CD1c-positive myeloid dendritic cell (primary cell): Measurements from ENCODE around the gene GCN1.
A peak's percentile ranks its signal among the peaks of the same experiment; 100 is the strongest.

Experiments used
- DNase-seq: peaks from one replicate; pipeline ENCODE4 v3.0.0-alpha.2; 2016; ENCODE audit errors: extremely low spot score

Gene GCN1

GRCh38 chr12:120093592-120094355 is 100.7 kb downstream of the GCN1 start:
- no peak for DNase-seq

- no peak for DNase-seq
Observed at GRCh38 chr12:120093336-120093591, 101.3 kb downstream of the GCN1 start.

GRCh38 chr12:120092551-120093335 is 101.8 kb downstream of the GCN1 start:
- DNase-seq = no peak

GRCh38 chr12:120091371-120092090 is 103.0 kb downstream of the GCN1 start:
- DNase-seq = no peak

- no peak for DNase-seq
Observed at GRCh38 chr12:120090626-120091295, 103.8 kb downstream of the GCN1 start.

GRCh38 chr12:120090206-120090605 is 104.3 kb downstream of the GCN1 start:
- DNase-seq = no peak

- no peak for DNase-seq
Observed at GRCh38 chr12:120089796-120090195, 104.7 kb downstream of the GCN1 start.

GRCh38 chr12:120089105-120089504 is 105.4 kb downstream of the GCN1 start:
- DNase-seq = peak; percentile 24

- peak; percentile 100 for DNase-seq
Observed at GRCh38 chr12:120086801-120087621, 107.5 kb downstream of the GCN1 start.

GRCh38 chr12:120085920-120086645 is 108.4 kb downstream of the GCN1 start:
- no peak for DNase-seq

GRCh38 chr12:120081641-120082040 is 112.9 kb downstream of the GCN1 start:
- no peak for DNase-seq

GRCh38 chr12:120079411-120080400 is 114.8 kb downstream of the GCN1 start:
- DNase-seq = no peak

GRCh38 chr12:120078868-120079267 is 115.6 kb downstream of the GCN1 start:
- no peak for DNase-seq

GRCh38 chr12:120077260-120077659 is 117.3 kb downstream of the GCN1 start:
- no peak for DNase-seq
